Measurements from ENCODE around the gene OR4K2.
"Not testable (repeated sequence)": the region's sequence is repeated elsewhere in the genome, so short reads cannot be mapped to it uniquely, and the experiment has no call there.

Gene OR4K2, protein sequence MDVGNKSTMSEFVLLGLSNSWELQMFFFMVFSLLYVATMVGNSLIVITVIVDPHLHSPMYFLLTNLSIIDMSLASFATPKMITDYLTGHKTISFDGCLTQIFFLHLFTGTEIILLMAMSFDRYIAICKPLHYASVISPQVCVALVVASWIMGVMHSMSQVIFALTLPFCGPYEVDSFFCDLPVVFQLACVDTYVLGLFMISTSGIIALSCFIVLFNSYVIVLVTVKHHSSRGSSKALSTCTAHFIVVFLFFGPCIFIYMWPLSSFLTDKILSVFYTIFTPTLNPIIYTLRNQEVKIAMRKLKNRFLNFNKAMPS

DNA sequence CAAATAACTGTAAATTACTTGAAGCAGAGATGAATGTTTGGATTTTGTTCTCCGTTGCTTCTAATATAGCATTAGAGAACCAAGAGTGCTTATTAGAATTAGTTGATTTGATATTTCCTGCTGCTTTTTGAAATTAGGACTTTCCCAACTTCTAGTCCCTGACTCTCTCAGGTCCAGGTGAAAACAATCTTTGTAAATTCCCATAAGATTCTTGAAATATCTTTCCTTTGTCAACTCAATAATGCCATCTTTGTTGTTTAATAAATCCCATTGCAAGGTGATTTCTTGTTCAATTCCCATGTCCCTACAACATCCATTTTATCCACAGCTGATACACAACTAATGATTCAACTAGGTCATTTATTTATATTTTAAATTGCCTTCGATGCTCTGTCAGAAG, at the start of gene OR4K2:
OR4K2 (plus strand) TSS at position 301 of the 400 bp plus-strand sequence. CDS start 1,126 bp downstream, outside the sequence.
- DNase-seq (ENCODE audit: low read depth in 2 of 2): no peak

GRCh38 chr14:19827626-19828244, 47.2 kb upstream of the OR4K2 start:
- DNase-seq (ENCODE audit: low read depth in 2 of 2): not testable (repeated sequence)

- no peak for DNase-seq (ENCODE audit: low read depth in 2 of 2)
These were observed 46.6 kb upstream of the OR4K2 start for GRCh38 chr14:19828314-19828713.

DNA sequence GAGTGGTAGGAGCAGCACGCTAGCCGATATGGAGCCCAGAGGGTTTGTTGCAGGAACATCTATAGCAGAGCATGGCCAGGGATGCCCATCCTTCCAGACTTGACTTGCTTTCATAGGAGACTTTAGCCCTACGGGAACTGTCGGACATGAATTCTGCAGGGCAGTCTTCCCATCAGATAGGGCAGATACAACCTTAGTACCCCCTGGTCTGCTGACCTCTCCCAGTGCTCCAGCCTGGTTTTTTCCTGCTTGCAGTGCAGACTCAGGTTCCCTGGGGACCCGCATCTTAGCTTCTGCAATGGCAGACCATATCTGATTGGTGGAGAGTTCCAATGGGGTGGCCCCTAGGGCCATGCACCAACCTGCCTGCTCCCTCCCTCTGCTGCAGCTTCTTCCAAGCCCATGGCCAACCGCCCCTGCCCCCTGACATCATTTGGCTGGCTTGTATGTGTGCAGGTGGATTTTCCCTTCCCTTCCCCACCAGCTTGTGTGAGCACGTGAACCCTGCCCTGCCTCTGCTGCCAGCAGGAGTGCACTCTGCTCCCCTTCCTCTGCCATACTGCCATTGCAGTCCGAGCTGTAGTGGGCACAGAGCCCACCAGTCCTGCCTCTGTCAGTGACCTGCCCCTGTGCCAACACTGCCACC, 40.6 kb upstream of the OR4K2 start:
- DNase-seq (ENCODE audit: low read depth in 2 of 2): not testable (repeated sequence)

DNA sequence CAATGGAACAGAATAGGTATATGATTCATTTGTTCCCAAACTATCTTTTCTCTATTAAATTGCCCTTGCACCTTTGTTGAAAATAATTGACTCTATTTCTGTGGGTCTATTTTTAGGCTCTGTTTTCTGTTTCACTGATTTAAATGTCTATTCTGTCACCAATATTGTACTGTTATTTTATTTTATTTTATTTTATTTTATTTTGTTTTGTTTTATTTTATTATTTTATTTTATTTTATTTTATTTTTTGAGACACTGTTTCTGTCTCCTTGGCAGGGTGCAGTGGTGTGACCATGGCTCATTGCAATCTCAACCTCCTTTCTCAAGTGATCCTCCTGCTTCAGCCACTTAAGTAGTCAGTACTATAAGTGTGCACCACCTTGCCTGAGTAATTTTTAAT, 36.5 kb upstream of the OR4K2 start:
- DNase-seq (ENCODE audit: low read depth in 2 of 2): no peak

DNA sequence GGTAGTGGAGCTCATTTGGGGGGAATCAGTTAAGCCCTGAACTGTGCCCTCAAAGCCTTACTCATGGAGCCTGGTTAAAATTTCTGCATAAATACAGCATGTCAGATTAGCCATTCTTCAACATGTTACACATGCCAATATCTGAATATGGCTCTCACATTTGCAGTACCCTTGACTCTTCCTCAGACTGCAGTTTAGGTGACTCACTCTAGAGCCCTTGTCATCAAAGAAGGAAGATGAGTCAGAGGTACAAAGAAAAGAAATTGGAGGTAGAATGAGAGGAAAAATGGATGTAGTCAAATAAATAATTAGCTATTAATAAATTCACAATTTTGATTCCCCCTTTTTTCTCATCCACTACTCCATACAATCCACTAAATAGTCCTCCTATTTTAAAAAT, 23.6 kb upstream of the OR4K2 start:
- no peak for DNase-seq (ENCODE audit: low read depth in 2 of 2)

DNA sequence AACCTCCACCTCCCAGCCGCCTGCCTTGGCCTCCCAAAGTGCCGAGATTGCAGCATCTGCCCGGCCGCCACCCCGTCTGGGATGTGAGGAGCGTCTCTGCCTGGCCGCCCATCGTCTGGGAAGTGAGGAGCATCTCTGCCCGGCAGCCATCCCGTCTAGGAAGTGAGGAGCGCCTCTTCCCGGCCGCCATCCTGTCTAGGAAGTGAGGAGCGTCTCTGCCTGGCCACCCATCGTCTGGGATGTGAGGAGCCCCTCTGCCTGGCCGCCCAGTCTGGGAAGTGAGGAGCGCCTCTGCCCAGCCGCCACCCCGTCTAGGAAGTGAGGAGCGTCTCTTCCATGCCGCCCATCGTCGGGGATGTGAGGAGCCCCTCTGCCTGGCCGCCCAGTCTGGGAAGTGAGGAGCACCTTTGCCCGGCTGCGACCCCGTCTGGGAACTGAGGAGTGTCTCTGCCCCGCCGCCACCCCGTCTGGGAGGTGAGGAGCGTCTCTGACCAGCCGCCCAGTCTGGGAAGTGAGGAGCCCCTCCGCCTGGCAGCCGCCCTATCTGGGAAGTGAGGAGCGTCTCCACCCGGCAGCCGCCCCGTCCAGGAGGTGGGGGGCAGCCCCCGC, 8.8 kb upstream of the OR4K2 start:
- not testable (repeated sequence) for DNase-seq (ENCODE audit: low read depth in 2 of 2)

- no peak for DNase-seq (ENCODE audit: low read depth in 2 of 2)
These were observed 1.8 kb upstream of the OR4K2 start for GRCh38 chr14:19873178-19873577.

DNA sequence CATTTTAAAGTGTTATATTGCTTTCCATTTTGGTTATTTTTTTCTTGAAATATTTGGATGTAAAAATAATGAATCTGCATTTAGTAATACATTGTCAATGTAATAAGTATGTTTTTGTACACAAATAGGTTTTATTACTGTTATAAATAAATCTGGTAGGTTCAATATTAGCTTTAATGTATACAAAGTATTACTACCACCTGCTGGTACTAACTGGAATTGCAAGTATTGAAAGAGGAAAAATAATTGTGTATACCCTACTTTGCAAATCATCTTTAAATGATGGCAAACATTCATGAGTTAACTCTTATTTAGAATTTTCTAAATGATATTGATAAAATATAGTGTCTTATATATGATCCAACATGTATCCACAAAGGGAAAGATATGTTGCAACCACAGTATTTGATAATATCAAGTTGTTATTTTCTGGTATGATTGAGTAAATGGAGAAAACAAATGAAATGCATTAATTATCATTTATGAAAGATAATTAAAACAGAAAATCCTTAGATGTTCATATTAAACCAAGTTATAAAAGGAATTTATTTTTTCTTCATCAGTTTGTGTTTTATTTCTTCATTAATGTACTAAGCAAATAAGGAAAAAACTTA, 3.2 kb downstream of the OR4K2 start:
- no peak for DNase-seq (ENCODE audit: low read depth in 2 of 2)

GRCh38 chr14:19895282-19895681, 20.3 kb downstream of the OR4K2 start:
- no peak for DNase-seq (ENCODE audit: low read depth in 2 of 2)

GRCh38 chr14:19900999-19901398, 26.1 kb downstream of the OR4K2 start:
- no peak for DNase-seq (ENCODE audit: low read depth in 2 of 2)

GRCh38 chr14:19902409-19902808, 27.5 kb downstream of the OR4K2 start:
- no peak for DNase-seq (ENCODE audit: low read depth in 2 of 2)

DNA sequence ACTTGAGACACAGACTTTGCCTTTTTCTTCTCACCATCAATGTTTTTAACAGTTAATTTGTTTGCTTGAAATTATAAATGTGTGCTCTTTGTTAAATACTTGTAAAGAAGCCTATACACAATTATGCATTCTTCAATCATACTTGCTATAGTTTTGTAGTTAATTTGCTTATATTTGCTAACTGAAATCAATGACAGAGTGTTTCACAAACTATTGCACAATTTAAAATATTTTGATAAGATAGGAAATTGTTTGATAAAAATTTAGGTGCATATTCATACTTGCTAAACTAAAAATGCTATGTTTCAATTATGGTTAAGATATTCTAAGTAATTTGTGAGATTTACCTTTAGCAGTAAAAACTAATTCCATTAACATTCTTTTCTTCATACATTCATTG, 31.7 kb downstream of the OR4K2 start:
- DNase-seq (ENCODE audit: low read depth in 2 of 2): no peak

- DNase-seq (ENCODE audit: low read depth in 2 of 2): no peak
These were observed 36.2 kb downstream of the OR4K2 start for GRCh38 chr14:19911114-19911513.

GRCh38 chr14:19917243-19917642, 42.3 kb downstream of the OR4K2 start:
- no peak for DNase-seq (ENCODE audit: low read depth in 2 of 2)

GRCh38 chr14:19917955-19918518, 43.1 kb downstream of the OR4K2 start:
- DNase-seq (ENCODE audit: low read depth in 2 of 2): no peak

- no peak for DNase-seq (ENCODE audit: low read depth in 2 of 2)
These were observed 43.8 kb downstream of the OR4K2 start for GRCh38 chr14:19918553-19919264.

- DNase-seq (ENCODE audit: low read depth in 2 of 2): no peak
These were observed 45.2 kb downstream of the OR4K2 start, which contains the start of gene OR4K5 for GRCh38 chr14:19920021-19920657. Gene OR4K5 (plus strand): TSS chr14:19920607. CDS start chr14:19920607, 0 bp downstream.

DNA sequence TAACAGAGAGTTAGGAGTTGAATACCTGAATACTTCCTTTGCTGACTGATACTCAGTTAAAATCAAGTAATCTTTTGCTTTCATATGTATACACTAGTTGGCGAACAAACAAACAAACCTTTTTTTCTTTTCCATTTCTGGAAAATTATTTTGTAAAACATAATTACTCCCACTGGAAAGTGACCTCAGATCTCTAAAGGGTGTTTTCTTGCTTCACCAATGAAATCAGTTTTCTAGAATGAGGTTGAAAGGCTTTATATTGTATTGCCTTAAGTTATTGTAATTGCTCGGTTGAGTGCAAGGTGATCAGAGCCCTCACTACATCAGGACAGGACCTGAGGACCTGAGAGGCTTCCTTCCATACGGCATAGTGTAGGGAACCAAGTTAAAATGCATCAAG, 55.7 kb downstream of the OR4K2 start, which contains the start of gene OR4K1:
OR4K1 (plus strand) TSS at position 301 of the 400 bp plus-strand sequence. CDS start 4,750 bp downstream, outside the sequence.
- no peak for DNase-seq (ENCODE audit: low read depth in 2 of 2)
